ENCODE measurements around the gene ZCCHC13. TPM values are rescaled to one million over a fixed set of nuclear protein-coding genes. Genes with fewer than 3 reads are reported as not detected.
"Not testable (repeated sequence)": the region's sequence is repeated elsewhere in the genome, so short reads cannot be mapped to it uniquely, and the experiment has no call there.

Gene ZCCHC13
- total RNA-seq: not detected
- polyA plus RNA-seq: not detected

DNA sequence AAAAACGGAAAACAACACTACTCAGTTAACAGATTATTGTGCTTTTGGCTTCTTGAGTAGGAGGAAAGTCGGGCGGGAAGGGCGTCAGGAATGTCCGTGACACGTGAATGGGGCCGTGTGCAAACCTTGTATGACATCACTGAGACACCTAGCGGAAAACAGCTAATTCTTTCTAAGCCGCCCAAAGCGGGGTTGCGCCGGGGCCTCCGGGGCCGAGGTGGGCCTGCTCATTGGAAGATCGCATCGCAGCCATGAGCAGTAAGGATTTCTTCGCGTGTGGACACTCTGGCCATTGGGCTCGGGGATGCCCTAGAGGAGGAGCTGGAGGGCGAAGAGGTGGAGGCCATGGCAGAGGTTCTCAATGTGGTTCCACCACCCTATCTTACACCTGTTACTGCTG lies at the start of gene ZCCHC13:
Gene ZCCHC13, plus strand, starts transcription at position 165 of the 400 bp plus-strand sequence. Its CDS starts 87 bp downstream, at position 252.
- DNase-seq (ENCODE audit: low spot score): no peak
- no peak within 1 kb of the TSS for H3K27ac ChIP-seq (ENCODE audit: low read depth in 1 of 2, low read length in 2 of 2)
- H3K27me3 ChIP-seq (ENCODE audit: control insufficient read depth in 4 of 4, insufficient read depth in 4 of 4, low read length in 3 of 4): no peaks in the 10 kb centered on the region
- no peak for TF ChIP-seq SP1 (IDR thresholded peaks at IDR 0.05)
- TF ChIP-seq, protein P1, sequence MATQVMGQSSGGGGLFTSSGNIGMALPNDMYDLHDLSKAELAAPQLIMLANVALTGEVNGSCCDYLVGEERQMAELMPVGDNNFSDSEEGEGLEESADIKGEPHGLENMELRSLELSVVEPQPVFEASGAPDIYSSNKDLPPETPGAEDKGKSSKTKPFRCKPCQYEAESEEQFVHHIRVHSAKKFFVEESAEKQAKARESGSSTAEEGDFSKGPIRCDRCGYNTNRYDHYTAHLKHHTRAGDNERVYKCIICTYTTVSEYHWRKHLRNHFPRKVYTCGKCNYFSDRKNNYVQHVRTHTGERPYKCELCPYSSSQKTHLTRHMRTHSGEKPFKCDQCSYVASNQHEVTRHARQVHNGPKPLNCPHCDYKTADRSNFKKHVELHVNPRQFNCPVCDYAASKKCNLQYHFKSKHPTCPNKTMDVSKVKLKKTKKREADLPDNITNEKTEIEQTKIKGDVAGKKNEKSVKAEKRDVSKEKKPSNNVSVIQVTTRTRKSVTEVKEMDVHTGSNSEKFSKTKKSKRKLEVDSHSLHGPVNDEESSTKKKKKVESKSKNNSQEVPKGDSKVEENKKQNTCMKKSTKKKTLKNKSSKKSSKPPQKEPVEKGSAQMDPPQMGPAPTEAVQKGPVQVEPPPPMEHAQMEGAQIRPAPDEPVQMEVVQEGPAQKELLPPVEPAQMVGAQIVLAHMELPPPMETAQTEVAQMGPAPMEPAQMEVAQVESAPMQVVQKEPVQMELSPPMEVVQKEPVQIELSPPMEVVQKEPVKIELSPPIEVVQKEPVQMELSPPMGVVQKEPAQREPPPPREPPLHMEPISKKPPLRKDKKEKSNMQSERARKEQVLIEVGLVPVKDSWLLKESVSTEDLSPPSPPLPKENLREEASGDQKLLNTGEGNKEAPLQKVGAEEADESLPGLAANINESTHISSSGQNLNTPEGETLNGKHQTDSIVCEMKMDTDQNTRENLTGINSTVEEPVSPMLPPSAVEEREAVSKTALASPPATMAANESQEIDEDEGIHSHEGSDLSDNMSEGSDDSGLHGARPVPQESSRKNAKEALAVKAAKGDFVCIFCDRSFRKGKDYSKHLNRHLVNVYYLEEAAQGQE (IDR thresholded peaks at IDR 0.05): no peak
- TF ChIP-seq HNF4A (conservative IDR thresholded peaks at IDR 0.05): no peak
- TF ChIP-seq RXRA (IDR thresholded peaks at IDR 0.05): no peak
- TF ChIP-seq EGR1 (IDR thresholded peaks at IDR 0.05; ENCODE audit: low read depth in 2 of 2): no peak
- no peak for TF ChIP-seq HNF4G (IDR thresholded peaks at IDR 0.05)
- TF ChIP-seq GABPA (IDR thresholded peaks at IDR 0.05 in 1 of 2, conservative IDR thresholded peaks at IDR 0.05 in 1 of 2): no peak
- no peak for TF ChIP-seq RAD21 (IDR thresholded peaks at IDR 0.05)
- no peak for TF ChIP-seq NR2F2 (IDR thresholded peaks at IDR 0.05)
- no peak for TF ChIP-seq FOXA1 (IDR thresholded peaks at IDR 0.05)
- TF ChIP-seq, protein P2, sequence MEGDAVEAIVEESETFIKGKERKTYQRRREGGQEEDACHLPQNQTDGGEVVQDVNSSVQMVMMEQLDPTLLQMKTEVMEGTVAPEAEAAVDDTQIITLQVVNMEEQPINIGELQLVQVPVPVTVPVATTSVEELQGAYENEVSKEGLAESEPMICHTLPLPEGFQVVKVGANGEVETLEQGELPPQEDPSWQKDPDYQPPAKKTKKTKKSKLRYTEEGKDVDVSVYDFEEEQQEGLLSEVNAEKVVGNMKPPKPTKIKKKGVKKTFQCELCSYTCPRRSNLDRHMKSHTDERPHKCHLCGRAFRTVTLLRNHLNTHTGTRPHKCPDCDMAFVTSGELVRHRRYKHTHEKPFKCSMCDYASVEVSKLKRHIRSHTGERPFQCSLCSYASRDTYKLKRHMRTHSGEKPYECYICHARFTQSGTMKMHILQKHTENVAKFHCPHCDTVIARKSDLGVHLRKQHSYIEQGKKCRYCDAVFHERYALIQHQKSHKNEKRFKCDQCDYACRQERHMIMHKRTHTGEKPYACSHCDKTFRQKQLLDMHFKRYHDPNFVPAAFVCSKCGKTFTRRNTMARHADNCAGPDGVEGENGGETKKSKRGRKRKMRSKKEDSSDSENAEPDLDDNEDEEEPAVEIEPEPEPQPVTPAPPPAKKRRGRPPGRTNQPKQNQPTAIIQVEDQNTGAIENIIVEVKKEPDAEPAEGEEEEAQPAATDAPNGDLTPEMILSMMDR (IDR thresholded peaks at IDR 0.05; ENCODE audit: low read depth, low read length, missing input control): no peak
- no peak for TF ChIP-seq TAF1 (conservative IDR thresholded peaks at IDR 0.05)
- no peak for TF ChIP-seq FOXA2 (IDR thresholded peaks at IDR 0.05)
- TF ChIP-seq YY1 (IDR thresholded peaks at IDR 0.05): no peak
- TF ChIP-seq, protein P3, sequence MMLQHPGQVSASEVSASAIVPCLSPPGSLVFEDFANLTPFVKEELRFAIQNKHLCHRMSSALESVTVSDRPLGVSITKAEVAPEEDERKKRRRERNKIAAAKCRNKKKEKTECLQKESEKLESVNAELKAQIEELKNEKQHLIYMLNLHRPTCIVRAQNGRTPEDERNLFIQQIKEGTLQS (IDR thresholded peaks at IDR 0.05): no peak
- TF ChIP-seq, protein P4, sequence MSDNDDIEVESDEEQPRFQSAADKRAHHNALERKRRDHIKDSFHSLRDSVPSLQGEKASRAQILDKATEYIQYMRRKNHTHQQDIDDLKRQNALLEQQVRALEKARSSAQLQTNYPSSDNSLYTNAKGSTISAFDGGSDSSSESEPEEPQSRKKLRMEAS (IDR thresholded peaks at IDR 0.05): no peak
- no peaks in the 10 kb centered on the region for H3K9me3 ChIP-seq (ENCODE audit: control insufficient read depth in 4 of 4, low read length in 3 of 4)
- WGBS: 95% methylated on average over 20 of the region's 20 CpGs
- H3K36me3 ChIP-seq (ENCODE audit: control insufficient read depth in 4 of 4, insufficient read depth in 3 of 4, low read depth in 1 of 4, low read length in 3 of 4): no peaks in the 10 kb centered on the region
- H3K4me3 ChIP-seq (ENCODE audit: low read depth in 1 of 3, low read length in 3 of 3): no peak within 1 kb of the TSS
- H3K9ac ChIP-seq (ENCODE audit: low read depth in 1 of 2, low read length in 2 of 2): no peak within 1 kb of the TSS
- H3K4me1 ChIP-seq (ENCODE audit: control insufficient read depth in 4 of 4, insufficient read depth in 4 of 4, low read length in 3 of 4): no peaks in the 10 kb centered on the region

DNA sequence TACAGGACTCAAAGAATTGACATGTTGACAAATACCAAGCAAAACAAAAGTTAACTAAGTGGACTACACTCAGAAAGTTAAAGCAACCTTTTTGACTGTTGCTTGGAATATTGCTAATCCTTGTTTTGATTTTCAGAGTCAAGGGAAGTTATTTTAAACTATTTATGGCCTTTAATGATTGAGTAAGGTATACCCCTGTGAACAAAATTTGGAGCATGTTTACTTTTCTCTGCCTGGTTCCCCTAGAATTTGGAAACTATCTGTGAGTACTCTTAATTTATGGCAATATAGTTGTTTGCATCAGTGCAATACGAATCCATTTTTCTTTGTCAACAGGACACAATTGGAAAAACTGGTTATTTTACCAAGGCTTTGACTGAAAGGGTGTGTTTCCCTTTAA lies 45.9 kb upstream of the ZCCHC13 start:
- H3K4me1 ChIP-seq (ENCODE audit: control insufficient read depth in 4 of 4, insufficient read depth in 4 of 4, low read length in 3 of 4); H3K36me3 ChIP-seq (ENCODE audit: control insufficient read depth in 4 of 4, insufficient read depth in 3 of 4, low read depth in 1 of 4, low read length in 3 of 4); H3K9ac ChIP-seq (ENCODE audit: low read depth in 1 of 2, low read length in 2 of 2); H3K4me3 ChIP-seq (ENCODE audit: low read depth in 1 of 3, low read length in 3 of 3); H3K27ac ChIP-seq (ENCODE audit: low read depth in 1 of 2, low read length in 2 of 2); H3K9me3 ChIP-seq (ENCODE audit: control insufficient read depth in 4 of 4, low read length in 3 of 4); H3K27me3 ChIP-seq (ENCODE audit: control insufficient read depth in 4 of 4, insufficient read depth in 4 of 4, low read length in 3 of 4); DNase-seq (ENCODE audit: low spot score): not testable (repeated sequence)
- 100% methylated on average over 1 of the region's 1 CpG for WGBS
